ENCODE data around the gene WFDC11.
A peak's percentile ranks its signal among the peaks of the same experiment; 100 is the strongest.

The WFDC11 gene

GRCh38 chr20:45630371-45630770 lies 39.7 kb downstream of the WFDC11 start:
- no peaks in the 10 kb centered on the region for H3K9me3 ChIP-seq (ENCODE audit: control insufficient read depth, insufficient read depth, low read depth, low read length)
- no peaks in the 10 kb centered on the region for H3K36me3 ChIP-seq (ENCODE audit: control insufficient read depth in 2 of 2, insufficient read depth in 1 of 2, low read length in 2 of 2)
- ChIA-PET CTCF (interaction anchor here (0.6 to 2.7 kb wide), 4 partner anchors 9 to 262 kb away, joined by 3 to 33 read pairs (median 6); no protein-coding TSS in a partner anchor), POLR2A (no interaction called here)
- H3K4me3 ChIP-seq (ENCODE audit: low read depth, low read length): no peak overlapping the region
- TF ChIP-seq ZEB2 (tag by site-specific recombination; IDR thresholded peaks at IDR 0.05): no peak
- no peak for TF ChIP-seq ATF2 (tag by site-specific recombination; IDR thresholded peaks at IDR 0.05; ENCODE audit: low read depth)
- no peak for TF ChIP-seq SP2 (tag by site-specific recombination; IDR thresholded peaks at IDR 0.05)
- no peak for TF ChIP-seq ZNF677 (tag by site-specific recombination; IDR thresholded peaks at IDR 0.05)
- no peaks in the 10 kb centered on the region for H3K4me1 ChIP-seq (ENCODE audit: control insufficient read depth, insufficient read depth, low read length)
- H3K27ac ChIP-seq (ENCODE audit: extremely low read depth, low read depth, low read length): no peak overlapping the region

- Histone ChIP-seq H3K4me1 (ENCODE audit: control insufficient read depth, insufficient read depth, low read length) (no peaks in the 10 kb centered on the region), H3K9me3 (ENCODE audit: control insufficient read depth, insufficient read depth, low read depth, low read length) (no peaks in the 10 kb centered on the region), H3K36me3 (ENCODE audit: control insufficient read depth in 2 of 2, insufficient read depth in 1 of 2, low read length in 2 of 2) (no peaks in the 10 kb centered on the region), H3K4me3 (ENCODE audit: low read depth, low read length) (no peak within 1 kb of the TSS), H3K27ac (ENCODE audit: extremely low read depth, low read depth, low read length) (no peak within 1 kb of the TSS)
- peak; percentile 33; the same call in 1 of the 2 replicates for TF ChIP-seq CTCF (tag by site-specific recombination; IDR thresholded peaks at IDR 0.05)
- no peak for TF ChIP-seq ZNF202 (tag by site-specific recombination; IDR thresholded peaks at IDR 0.05; ENCODE audit: borderline replicate concordance)
- TF ChIP-seq ZNF366 (tag by site-specific recombination; conservative IDR thresholded peaks at IDR 0.05): peak; percentile 62; the same call in 1 of the 2 replicates
- TF ChIP-seq ZXDB (tag by site-specific recombination; IDR thresholded peaks at IDR 0.05): peak; percentile 46; the same call in 1 of the 2 replicates
- ChIA-PET CTCF (interaction anchor here (0.6 to 2.7 kb wide), 14 partner anchors 8 to 295 kb away, joined by 3 to 33 read pairs (median 5); no protein-coding TSS in a partner anchor), POLR2A (interaction anchor here (0.5 to 1.0 kb wide), 2 partner anchors 144 to 162 kb away, joined by 3 to 4 read pairs; partner anchors contain the start of genes DNTTIP1 and WFDC3)
These were observed 40.4 kb downstream of the WFDC11 start, which contains the start of gene WFDC10A for GRCh38 chr20:45629496-45630100. Gene WFDC10A, plus strand, starts transcription at chr20:45629739. Its CDS starts 75 bp downstream, at chr20:45629814.

- Histone ChIP-seq H3K9me3 (ENCODE audit: control insufficient read depth, insufficient read depth, low read depth, low read length) (no peaks in the 10 kb centered on the region), H3K27ac (ENCODE audit: extremely low read depth, low read depth, low read length) (no peak overlapping the region), H3K4me1 (ENCODE audit: control insufficient read depth, insufficient read depth, low read length) (no peaks in the 10 kb centered on the region), H3K36me3 (ENCODE audit: control insufficient read depth in 2 of 2, insufficient read depth in 1 of 2, low read length in 2 of 2) (no peaks in the 10 kb centered on the region), H3K4me3 (ENCODE audit: low read depth, low read length) (no peak overlapping the region)
- ChIA-PET CTCF (interaction anchor here (0.5 to 1.7 kb wide), 3 partner anchors 55 to 325 kb away, joined by 3 to 8 read pairs (median 3); no protein-coding TSS in a partner anchor), POLR2A (no interaction called here)
- TF ChIP-seq MYNN (tag by site-specific recombination; IDR thresholded peaks at IDR 0.05; ENCODE audit: borderline replicate concordance) (no peak), ZNF624 (tag by site-specific recombination; IDR thresholded peaks at IDR 0.05) (no peak)
These were observed 43.5 kb downstream of the WFDC11 start for GRCh38 chr20:45626540-45626939.

GRCh38 chr20:45621593-45621992 lies 48.4 kb downstream of the WFDC11 start:
- ChIA-PET POLR2A (no interaction called here), CTCF (interaction anchor here (1.0 kb wide), 1 partner anchor 9 kb away, joined by 5 read pairs; the partner anchor contains the start of genes WFDC10A and WFDC9)
- H3K4me3 ChIP-seq (ENCODE audit: low read depth, low read length): no peak overlapping the region
- no peak overlapping the region for H3K27ac ChIP-seq (ENCODE audit: extremely low read depth, low read depth, low read length)
- H3K36me3 ChIP-seq (ENCODE audit: control insufficient read depth in 2 of 2, insufficient read depth in 1 of 2, low read length in 2 of 2): no peaks in the 10 kb centered on the region
- H3K9me3 ChIP-seq (ENCODE audit: control insufficient read depth, insufficient read depth, low read depth, low read length): no peaks in the 10 kb centered on the region
- no peaks in the 10 kb centered on the region for H3K4me1 ChIP-seq (ENCODE audit: control insufficient read depth, insufficient read depth, low read length)
- TF ChIP-seq PRDM6 (tag by site-specific recombination; IDR thresholded peaks at IDR 0.05) (no peak), ZNF768 (tag by site-specific recombination; IDR thresholded peaks at IDR 0.05) (no peak), KLF10 (tag by site-specific recombination; IDR thresholded peaks at IDR 0.05) (no peak), ZNF776 (tag by site-specific recombination; IDR thresholded peaks at IDR 0.05; ENCODE audit: borderline replicate concordance) (no peak), OSR2 (tag by site-specific recombination; IDR thresholded peaks at IDR 0.05) (no peak), ZNF112 (tag by site-specific recombination; IDR thresholded peaks at IDR 0.05) (no peak), ZNF645 (tag by site-specific recombination; IDR thresholded peaks at IDR 0.05) (no peak), ZNF169 (tag by site-specific recombination; IDR thresholded peaks at IDR 0.05) (no peak), ZNF366 (tag by site-specific recombination; conservative IDR thresholded peaks at IDR 0.05) (no peak), ZNF394 (tag by site-specific recombination; IDR thresholded peaks at IDR 0.05; ENCODE audit: borderline replicate concordance) (no peak), SCRT1 (tag by site-specific recombination; IDR thresholded peaks at IDR 0.05; ENCODE audit: borderline replicate concordance) (no peak)

All from HEK293 (cell line).